GM12801 (cell line): ENCODE data around the gene TTC9B.

Experiments used
- TF ChIP-seq, protein P1 (sequence below): IDR thresholded peaks from one replicate; pipeline ENCODE4 v1.5.1; 2011; ENCODE audit warnings: control low read depth; ENCODE audit not compliant: insufficient read length; ENCODE audit errors: extremely low read depth

Gene TTC9B

DNA sequence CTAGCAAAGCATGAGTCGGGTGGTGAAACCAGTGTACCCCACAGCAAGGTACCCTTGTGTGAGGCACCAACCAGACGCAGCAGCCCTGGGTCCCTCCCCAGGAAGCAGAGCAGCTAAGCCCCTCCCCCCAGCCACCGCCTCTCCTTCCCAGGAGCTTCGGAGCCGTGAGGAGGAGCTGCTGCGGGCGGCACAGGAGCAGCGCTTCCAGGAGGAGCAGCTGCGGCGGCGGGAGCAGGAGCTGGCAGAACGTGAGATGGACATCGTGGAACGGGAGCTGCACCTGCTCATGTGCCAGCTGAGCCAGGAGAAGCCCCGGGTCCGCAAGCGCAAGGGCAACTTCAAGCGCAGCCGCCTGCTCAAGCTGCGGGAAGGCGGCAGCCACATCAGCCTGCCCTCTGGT lies 12.4 kb downstream of the TTC9B start:
- TF ChIP-seq, protein P1, sequence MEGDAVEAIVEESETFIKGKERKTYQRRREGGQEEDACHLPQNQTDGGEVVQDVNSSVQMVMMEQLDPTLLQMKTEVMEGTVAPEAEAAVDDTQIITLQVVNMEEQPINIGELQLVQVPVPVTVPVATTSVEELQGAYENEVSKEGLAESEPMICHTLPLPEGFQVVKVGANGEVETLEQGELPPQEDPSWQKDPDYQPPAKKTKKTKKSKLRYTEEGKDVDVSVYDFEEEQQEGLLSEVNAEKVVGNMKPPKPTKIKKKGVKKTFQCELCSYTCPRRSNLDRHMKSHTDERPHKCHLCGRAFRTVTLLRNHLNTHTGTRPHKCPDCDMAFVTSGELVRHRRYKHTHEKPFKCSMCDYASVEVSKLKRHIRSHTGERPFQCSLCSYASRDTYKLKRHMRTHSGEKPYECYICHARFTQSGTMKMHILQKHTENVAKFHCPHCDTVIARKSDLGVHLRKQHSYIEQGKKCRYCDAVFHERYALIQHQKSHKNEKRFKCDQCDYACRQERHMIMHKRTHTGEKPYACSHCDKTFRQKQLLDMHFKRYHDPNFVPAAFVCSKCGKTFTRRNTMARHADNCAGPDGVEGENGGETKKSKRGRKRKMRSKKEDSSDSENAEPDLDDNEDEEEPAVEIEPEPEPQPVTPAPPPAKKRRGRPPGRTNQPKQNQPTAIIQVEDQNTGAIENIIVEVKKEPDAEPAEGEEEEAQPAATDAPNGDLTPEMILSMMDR, result no peak

DNA sequence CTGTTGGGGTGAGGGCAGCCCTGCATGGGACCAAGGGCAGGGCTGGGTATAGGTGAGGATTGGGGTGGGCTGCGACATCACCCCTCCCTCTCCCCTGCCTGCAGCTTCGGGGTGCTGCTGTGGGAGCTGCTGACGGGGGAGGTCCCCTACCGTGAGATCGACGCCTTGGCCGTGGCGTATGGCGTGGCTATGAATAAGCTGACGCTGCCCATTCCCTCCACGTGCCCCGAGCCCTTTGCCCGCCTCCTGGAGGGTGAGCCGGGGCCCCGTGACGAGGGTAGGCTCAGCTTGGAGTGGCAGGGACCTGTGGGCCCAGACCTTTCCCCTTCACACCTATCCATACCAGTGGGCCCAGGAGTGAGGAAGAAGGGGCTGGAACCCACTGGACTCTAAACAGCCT lies 13.8 kb downstream of the TTC9B start:
- TF ChIP-seq, protein P1, result no peak

DNA sequence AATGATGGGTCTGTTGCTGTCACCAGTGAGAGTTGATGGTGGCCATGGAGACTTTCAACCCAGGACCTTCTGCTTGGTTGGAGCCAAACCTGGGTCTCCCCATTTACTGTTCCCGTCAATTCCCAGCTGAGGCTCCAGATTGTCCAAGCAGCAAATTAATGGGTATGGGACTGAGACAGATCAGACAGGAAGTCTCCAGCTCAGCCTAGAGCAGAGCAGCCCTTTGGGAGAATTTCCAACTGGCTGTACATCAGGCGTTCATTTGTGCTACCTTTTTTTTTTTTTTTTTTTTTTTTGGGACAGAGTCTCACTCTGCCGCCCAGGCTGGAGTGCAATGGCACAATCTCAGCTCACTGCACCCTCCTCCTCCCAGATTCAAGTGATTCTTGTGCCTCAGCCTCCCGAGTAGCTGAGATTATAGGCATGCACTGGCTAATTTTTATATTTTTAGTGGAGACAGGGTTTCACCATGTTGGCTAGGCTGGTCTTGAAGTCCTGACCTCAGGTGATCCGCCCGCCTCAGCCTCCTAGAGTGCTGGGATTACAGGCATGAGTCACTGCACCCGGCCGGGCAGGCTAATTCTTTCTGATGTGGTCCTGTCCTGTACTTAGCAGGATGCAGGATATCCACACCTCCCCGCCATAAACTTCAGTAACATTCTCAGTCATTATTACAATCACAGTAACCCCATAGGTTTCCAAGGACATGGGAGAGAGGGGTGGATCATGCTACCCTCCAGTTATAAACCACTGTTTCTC lies 17.7 kb downstream of the TTC9B start:
- TF ChIP-seq, protein P1, result no peak

DNA sequence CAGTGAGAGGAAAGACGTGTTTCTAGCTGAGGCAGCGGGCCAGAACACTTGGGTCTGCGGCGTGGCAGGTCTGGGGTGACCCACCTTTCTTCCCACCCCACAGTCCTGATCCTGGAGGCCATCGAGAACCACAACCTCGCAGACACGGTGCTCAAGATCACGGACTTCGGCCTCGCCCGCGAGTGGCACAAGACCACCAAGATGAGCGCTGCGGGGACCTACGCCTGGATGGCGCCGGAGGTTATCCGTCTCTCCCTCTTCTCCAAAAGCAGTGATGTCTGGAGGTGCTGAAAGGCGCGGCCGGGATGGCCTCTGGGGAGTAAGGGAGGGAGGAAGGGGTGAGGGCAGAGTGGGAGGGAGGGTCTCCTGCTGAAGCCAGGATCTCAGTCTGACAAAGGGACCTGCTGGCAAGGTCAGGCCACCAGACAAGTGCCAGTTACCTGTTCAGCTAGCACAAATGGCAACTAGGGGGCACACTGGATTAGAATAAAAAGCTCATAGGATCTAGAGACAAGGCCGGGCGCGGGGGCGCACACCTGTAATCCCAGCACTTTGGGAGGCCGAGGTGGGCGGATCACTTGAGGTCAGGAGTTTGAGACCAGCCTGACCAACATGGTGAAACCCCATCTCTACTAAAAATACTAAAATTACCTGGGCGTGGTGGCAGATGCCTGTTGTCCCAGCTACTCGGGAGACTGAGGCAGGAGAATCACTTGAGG lies 19.8 kb downstream of the TTC9B start:
- TF ChIP-seq, protein P1, result no peak

DNA sequence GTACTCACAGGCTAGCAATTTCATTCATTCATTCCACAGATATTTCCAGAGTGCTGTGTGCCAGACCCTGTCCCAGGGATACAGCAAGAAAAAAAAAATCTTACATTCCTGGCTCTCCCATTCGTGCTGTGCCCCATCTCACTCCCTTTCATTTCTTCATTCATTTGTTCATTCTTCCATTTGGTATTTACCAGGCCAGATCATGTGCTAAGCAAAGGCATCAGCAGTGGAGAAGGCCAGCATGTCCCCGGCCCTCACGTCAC lies 24.7 kb downstream of the TTC9B start:
- TF ChIP-seq, protein P1, result no peak

DNA sequence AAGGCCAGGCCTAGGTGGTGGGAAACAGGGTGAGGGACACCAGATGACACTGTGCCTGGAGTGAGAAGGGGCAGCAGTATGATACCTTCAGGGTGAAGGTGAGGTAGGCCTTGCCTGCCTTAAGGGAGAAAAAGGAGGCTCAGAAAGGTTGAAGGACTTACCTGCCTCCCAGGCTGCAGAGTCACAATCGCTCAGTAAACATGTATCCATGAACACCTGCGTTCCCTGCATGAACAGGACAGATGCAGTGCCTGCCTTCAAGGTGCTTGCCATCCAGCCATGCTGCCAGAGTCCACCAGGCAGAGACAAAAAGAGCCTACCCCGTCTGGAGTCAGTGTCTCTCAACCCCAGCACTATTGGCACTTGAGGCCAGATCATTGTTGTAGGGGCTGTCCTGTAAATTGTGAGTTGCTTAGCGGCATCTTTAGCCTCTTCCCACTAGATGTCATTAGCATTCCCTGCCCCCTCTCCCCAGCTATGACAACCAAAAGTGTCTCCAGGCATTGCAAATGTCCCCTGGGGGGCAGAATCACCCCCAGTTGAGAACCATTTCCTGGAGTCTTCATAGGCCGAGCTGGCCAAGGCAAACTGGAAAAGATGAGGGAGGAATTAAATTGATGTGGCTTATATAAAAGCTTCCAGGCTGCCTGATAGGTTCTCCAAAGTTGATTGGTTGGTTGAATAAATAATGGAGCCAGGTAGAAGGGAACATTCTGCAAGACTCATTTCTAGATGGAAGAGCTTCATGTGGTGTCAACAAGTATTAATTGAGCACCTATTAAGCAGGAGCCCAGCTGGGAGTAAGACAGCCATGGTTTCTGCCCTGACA lies 25.2 kb downstream of the TTC9B start:
- TF ChIP-seq, protein P1, result no peak
